Prostate gland (tissue), 2 donors: ENCODE results near the gene FLT4. TPM values are rescaled to one million over a fixed set of nuclear protein-coding genes. Genes with fewer than 3 reads are reported as not detected.

ENCODE experiments used
- DNase-seq: peaks from one replicate; pipeline ENCODE4 v3.0.0-alpha.2; 2019; ENCODE audit warnings: low spot score
- H3K27ac ChIP-seq, 2 donors: fragments of 200-600 bp; sonication (generic); 2 replicates each; pipeline ENCODE4 v1.5.1; 2017 to 2019
- H3K27me3 ChIP-seq: fragments of 200-600 bp; sonication (generic); replicated peaks from 2 replicates; pipeline ENCODE4 v1.5.1; 2019; ENCODE audit not compliant: insufficient read depth
- H3K36me3 ChIP-seq, 2 donors: fragments of 200-600 bp; sonication (generic); 1 replicate in 1 of 2; 2 replicates in 1 of 2; pipeline versions ENCODE4 v1.5.1 to v1.8.1; 2017 to 2019
- H3K4me1 ChIP-seq: fragments of 200-600 bp; sonication (generic); replicated peaks from 2 replicates; pipeline ENCODE4 v1.5.1; 2019
- H3K4me3 ChIP-seq, 2 donors: fragments of 200-600 bp; sonication (generic); 2 replicates each; pipeline ENCODE4 v1.5.1; 2017 to 2019
- H3K9me3 ChIP-seq: fragments of 200-600 bp; sonication (generic); 2 replicates; pipeline ENCODE4 v1.5.1; 2017
- CTCF ChIP-seq, 4 experiments: fragments of 200-600 bp in 2 of 4; fragments of 450-650 bp in 2 of 4; sonication (generic) in 2 of 4; IDR thresholded peaks; 1 replicate in 3 of 4; 2 replicates in 1 of 4; pipeline ENCODE4 v1.5.1; 2016 to 2019; ENCODE audit warnings: antibody characterized with exemption in 4 of 4, mild to moderate bottlenecking in 2 of 4, moderate library complexity in 2 of 4
- POLR2A ChIP-seq: fragments of 450-650 bp; IDR thresholded peaks from one replicate; pipeline ENCODE4 v1.6.1; 2016; ENCODE audit warnings: antibody characterized with exemption, mild to moderate bottlenecking
- POLR2AphosphoS5 ChIP-seq: sonication (generic); formaldehyde crosslinking; IDR thresholded peaks from one replicate; pipeline ENCODE4 v1.6.1; 2017; ENCODE audit warnings: antibody characterized with exemption
- WGBS: methylation state at CpG from one replicate; pipeline ENCODE4 v1.1.5; 2018; 5-methylcytosine and 5-hydroxymethylcytosine counted together
- intact Hi-C: fragments of 100-400 bp; cut with DNase I; formaldehyde crosslinking; loops from one replicate; pipeline ENCODE4 v1.14.2; 2022
- total RNA-seq, 2 donors: library from RNA; depleted of rRNA; stranded (reverse); fragments of >200 nt; gene quantifications; one replicate each; pipeline ENCODE4 v1.1.0, GENCODE V29; 2016

The FLT4 gene
- total RNA-seq, 2 donors from 2014 or later = 2.9 to 20.6 TPM

GRCh38 chr5:180586204-180586603, 63.2 kb downstream of the FLT4 start:
- no peaks in the 10 kb centered on the region for H3K9me3 ChIP-seq
- no peak for DNase-seq
- H3K27me3 ChIP-seq = peaks cover 9% of the 10 kb centered on the region
- H3K4me3 ChIP-seq = no peak overlapping the region
- TF ChIP-seq POLR2A (no peak), CTCF (IDR thresholded peaks at IDR 0.05) (no peak), POLR2AphosphoS5 (no peak)
- peaks cover 10% of the 10 kb centered on the region for H3K4me1 ChIP-seq
- H3K36me3 ChIP-seq = no peaks in the 10 kb centered on the region
- no peak overlapping the region for H3K27ac ChIP-seq
- intact Hi-C loops = no loop called here
- 84% methylated on average over 3 of the region's 3 CpGs for WGBS

DNA sequence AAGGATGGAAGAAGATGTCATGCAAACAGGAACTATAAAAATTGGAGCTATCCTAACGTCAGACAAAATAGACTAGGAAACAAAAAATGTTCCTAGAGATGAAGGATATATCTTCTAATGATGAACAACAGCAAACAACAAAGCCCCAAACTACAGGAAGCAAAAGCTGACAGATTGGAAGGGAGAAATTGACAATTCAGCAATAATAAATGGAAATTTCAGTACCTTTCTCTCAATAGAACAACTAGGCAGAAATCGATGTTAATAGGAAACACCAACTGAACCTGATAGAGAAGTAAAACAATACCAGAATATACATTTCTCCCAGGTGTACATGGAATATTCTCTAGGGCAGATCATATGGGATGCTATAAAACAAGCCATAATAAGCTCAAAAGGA, 65.7 kb downstream of the FLT4 start:
- no peak for DNase-seq
- H3K36me3 ChIP-seq = no peaks in the 10 kb centered on the region
- no peaks in the 10 kb centered on the region for H3K4me1 ChIP-seq
- intact Hi-C loops = no loop called here
- H3K4me3 ChIP-seq = no peak overlapping the region
- H3K27me3 ChIP-seq = no peaks in the 10 kb centered on the region
- H3K9me3 ChIP-seq = no peaks in the 10 kb centered on the region
- H3K27ac ChIP-seq = no peak overlapping the region
- no peak for TF ChIP-seq CTCF (IDR thresholded peaks at IDR 0.05)
- TF ChIP-seq POLR2A = no peak
- TF ChIP-seq POLR2AphosphoS5 = no peak
- WGBS = 56% methylated on average over 2 of the region's 2 CpGs

DNA sequence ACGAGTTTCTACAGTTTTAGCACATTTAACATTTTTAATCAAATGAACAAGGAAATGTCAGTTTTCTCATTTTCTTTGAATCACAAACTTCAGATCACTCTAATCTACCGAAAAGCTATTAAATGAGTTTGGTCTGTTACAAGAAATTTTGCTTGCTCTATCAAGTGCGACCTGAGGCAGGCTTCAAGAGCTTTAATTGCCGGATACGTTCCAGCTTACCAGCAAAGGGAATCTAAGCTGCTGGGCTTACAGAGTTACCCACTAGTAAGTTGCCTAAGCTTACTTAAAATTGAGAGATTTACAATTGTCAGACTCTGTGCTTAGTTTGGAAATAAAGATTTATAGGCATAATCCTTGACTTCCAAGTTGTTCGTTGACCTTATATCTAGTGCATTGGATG, 68.7 kb downstream of the FLT4 start:
- DNase-seq = no peak
- H3K36me3 ChIP-seq = no peaks in the 10 kb centered on the region
- no peaks in the 10 kb centered on the region for H3K27me3 ChIP-seq
- H3K4me3 ChIP-seq = no peak overlapping the region
- TF ChIP-seq POLR2AphosphoS5 = no peak
- no peak for TF ChIP-seq POLR2A
- no peak for TF ChIP-seq CTCF (IDR thresholded peaks at IDR 0.05)
- intact Hi-C loops = no loop called here
- H3K27ac ChIP-seq = no peak overlapping the region
- H3K9me3 ChIP-seq = no peaks in the 10 kb centered on the region
- no peaks in the 10 kb centered on the region for H3K4me1 ChIP-seq
- 84% methylated on average over 6 of the region's 6 CpGs for WGBS

DNA sequence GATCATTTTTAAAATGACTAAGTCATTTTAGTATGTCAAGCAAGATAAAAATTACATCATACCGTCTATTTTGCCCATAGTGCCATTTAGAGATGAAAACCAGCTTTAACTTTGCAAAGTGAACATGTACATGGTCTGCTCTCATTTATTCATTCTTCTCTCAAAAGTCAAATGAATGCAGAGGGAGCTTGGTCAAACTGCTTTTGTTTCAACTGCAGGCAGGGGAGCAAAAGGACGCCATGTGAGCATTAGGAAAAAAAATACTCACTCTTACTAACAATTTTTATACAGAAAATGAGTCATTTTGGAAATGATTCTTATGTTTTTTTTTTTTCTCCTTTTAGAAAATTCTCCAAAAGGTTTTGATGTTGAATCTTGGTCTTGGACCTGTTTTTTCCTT, 73.8 kb downstream of the FLT4 start:
- no peaks in the 10 kb centered on the region for H3K4me1 ChIP-seq
- intact Hi-C loops = no loop called here
- WGBS = 76% methylated on average over 2 of the region's 2 CpGs
- TF ChIP-seq POLR2AphosphoS5 = no peak
- TF ChIP-seq CTCF (IDR thresholded peaks at IDR 0.05) = no peak
- TF ChIP-seq POLR2A = no peak
- H3K36me3 ChIP-seq = no peaks in the 10 kb centered on the region
- H3K27ac ChIP-seq = no peak overlapping the region
- H3K4me3 ChIP-seq = no peak overlapping the region
- DNase-seq = no peak
- H3K27me3 ChIP-seq = no peaks in the 10 kb centered on the region
- no peaks in the 10 kb centered on the region for H3K9me3 ChIP-seq

DNA sequence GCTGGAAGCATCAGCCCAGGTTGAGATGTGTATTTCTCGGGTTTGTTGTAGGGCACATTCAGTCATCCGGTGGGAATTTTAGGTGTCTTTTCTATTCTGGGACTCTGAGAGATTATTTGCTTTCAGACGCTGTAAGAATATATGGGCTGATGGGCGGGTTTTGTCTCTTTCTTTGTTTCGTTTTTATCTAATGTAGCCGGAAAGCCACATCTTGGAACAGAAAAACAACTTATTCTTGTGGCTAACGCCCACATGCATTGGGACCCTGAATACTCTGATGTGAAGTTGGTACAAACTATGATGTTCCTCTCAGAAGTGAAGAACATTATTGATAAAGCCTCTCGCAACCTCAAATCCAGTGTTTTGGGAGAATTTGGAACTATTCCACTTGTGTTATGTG, 80.5 kb downstream of the FLT4 start:
- intact Hi-C loops = no loop called here
- H3K4me1 ChIP-seq = no peaks in the 10 kb centered on the region
- WGBS = 80% methylated on average over 8 of the region's 8 CpGs
- H3K36me3 ChIP-seq = no peaks in the 10 kb centered on the region
- H3K27ac ChIP-seq = no peak overlapping the region
- no peak for DNase-seq
- no peaks in the 10 kb centered on the region for H3K9me3 ChIP-seq
- H3K4me3 ChIP-seq = no peak overlapping the region
- no peak for TF ChIP-seq CTCF (IDR thresholded peaks at IDR 0.05)
- TF ChIP-seq POLR2A = no peak
- H3K27me3 ChIP-seq = no peaks in the 10 kb centered on the region
